Measurements from ENCODE around the gene UFD1.

The UFD1 gene

GRCh38 chr22:19494676-19495173, 15.7 kb upstream of the UFD1 start:
- DNase-seq: no peak

GRCh38 chr22:19494001-19494560, 15.1 kb upstream of the UFD1 start:
- no peak for DNase-seq

- DNase-seq: no peak
These were observed 13.6 kb upstream of the UFD1 start for GRCh38 chr22:19492504-19493174.

GRCh38 chr22:19490628-19491230, 11.7 kb upstream of the UFD1 start:
- DNase-seq: no peak

GRCh38 chr22:19488884-19489843, 10.2 kb upstream of the UFD1 start:
- DNase-seq: no peak

- no peak for DNase-seq
These were observed 9.3 kb upstream of the UFD1 start for GRCh38 chr22:19488285-19488684.

- DNase-seq: no peak
These were observed 4.7 kb upstream of the UFD1 start for GRCh38 chr22:19483481-19484244.

GRCh38 chr22:19482297-19482696, 3.3 kb upstream of the UFD1 start:
- no peak for DNase-seq

GRCh38 chr22:19480789-19481188, 1.8 kb upstream of the UFD1 start:
- no peak for DNase-seq

- no peak for DNase-seq
These were observed 1.2 kb upstream of the UFD1 start for GRCh38 chr22:19480173-19480568.

GRCh38 chr22:19479355-19480172, 571 bp upstream of the UFD1 start, which contains the start of gene CDC45:
TSS of gene CDC45 (plus strand) at chr22:19479920. CDS start at chr22:19479969, 49 bp downstream.
- peak; percentile 86 for DNase-seq

GRCh38 chr22:19478045-19478900, 720 bp downstream of the UFD1 start:
- DNase-seq: no peak

GRCh38 chr22:19477321-19478044, 1.5 kb downstream of the UFD1 start:
- no peak for DNase-seq

GRCh38 chr22:19476023-19476422, 3.0 kb downstream of the UFD1 start:
- DNase-seq: no peak

GRCh38 chr22:19473578-19473977, 5.4 kb downstream of the UFD1 start:
- DNase-seq: no peak

- no peak for DNase-seq
These were observed 6.8 kb downstream of the UFD1 start for GRCh38 chr22:19472233-19472632.

- DNase-seq: no peak
These were observed 7.4 kb downstream of the UFD1 start for GRCh38 chr22:19471572-19471971.

GRCh38 chr22:19470010-19470409, 9.0 kb downstream of the UFD1 start:
- DNase-seq: no peak

GRCh38 chr22:19469421-19469820, 9.6 kb downstream of the UFD1 start:
- no peak for DNase-seq

GRCh38 chr22:19467912-19468311, 11.1 kb downstream of the UFD1 start:
- DNase-seq: no peak
